Measurements from ENCODE around the gene DTYMK. TPM values are rescaled to one million over a fixed set of nuclear protein-coding genes. Genes with fewer than 3 reads are reported as not detected.

The DTYMK gene
- polyA plus RNA-seq, 1 of the 3 experiments (the other 2 are of a cell fraction) = 51.1 TPM

GRCh38 chr2:241726459-241726858 lies 39.8 kb upstream of the DTYMK start:
- Histone ChIP-seq H3K27ac (ENCODE audit: low read depth in 2 of 2, low read length in 1 of 2) (no peak overlapping the region), H3K4me1 (ENCODE audit: control insufficient read depth in 1 of 2, insufficient read depth in 2 of 2, low read depth in 1 of 2, low read length in 1 of 2) (peaks cover 0 to 2% of the 10 kb centered on the region in 2 experiments; a peak in 1 of 4 replicates), H3K4me3 (ENCODE audit: low read depth in 2 of 2, low read length in 1 of 2) (no peak overlapping the region), H3K79me2 (ENCODE audit: insufficient read depth) (no peaks in the 10 kb centered on the region), H2AFZ (ENCODE audit: low read depth) (no peak overlapping the region), H4K20me1 (ENCODE audit: insufficient read depth) (no peaks in the 10 kb centered on the region), H3K27me3 (ENCODE audit: insufficient read depth) (no peaks in the 10 kb centered on the region), H3K9me2 (no peaks in the 10 kb centered on the region), H3K9me3 (no peaks in the 10 kb centered on the region), H3K4me2 (no peak overlapping the region), H3K36me3 (replicated peaks in 1 of 2; ENCODE audit: control insufficient read depth in 1 of 2, insufficient read depth in 2 of 2, low read length in 1 of 2) (peaks cover 11 to 20% of the 10 kb centered on the region in 2 experiments), H3K9ac (no peak overlapping the region), H3F3A (replicated peaks; ENCODE audit: insufficient read depth) (no peaks in the 10 kb centered on the region)
- 97% methylated on average over 15 of the region's 16 CpGs for WGBS (ENCODE audit: low lambda C conversion rate)
- ChIA-PET CTCF (interaction anchor here (0.8 to 2.7 kb wide), 2 partner anchors 23 to 152 kb away, joined by 5 to 11 read pairs; partner anchors contain the start of gene ING5), POLR2A (no interaction called here)
- peak; percentile 15 for DNase-seq
- TF ChIP-seq YY1 (IDR thresholded peaks at IDR 0.05; ENCODE audit: low read depth) (no peak), JUND (IDR thresholded peaks at IDR 0.05) (no peak), ZBTB33 (IDR thresholded peaks at IDR 0.05; ENCODE audit: borderline replicate concordance, low read depth) (no peak), TAF1 (IDR thresholded peaks at IDR 0.05; ENCODE audit: borderline replicate concordance, low read depth, low read length) (no peak), RFX5 (IDR thresholded peaks at IDR 0.05; ENCODE audit: low read length) (no peak), CTCF (IDR thresholded peaks at IDR 0.05) (no peak), MXI1 (IDR thresholded peaks at IDR 0.05; ENCODE audit: low read depth, low read length) (no peak), FOXJ3 (CRISPR knock-in tag; IDR thresholded peaks at IDR 0.05) (no peak), POLR2AphosphoS5 (IDR thresholded peaks at IDR 0.05; ENCODE audit: low read depth, low read length) (no peak), TEAD4 (IDR thresholded peaks at IDR 0.05; ENCODE audit: borderline replicate concordance, insufficient read depth) (no peak), TCF12 (IDR thresholded peaks at IDR 0.05) (no peak), MEF2A (IDR thresholded peaks at IDR 0.05; ENCODE audit: borderline replicate concordance, low read depth) (no peak), NFIC (IDR thresholded peaks at IDR 0.05; ENCODE audit: borderline replicate concordance) (no peak), FOXM1 (IDR thresholded peaks at IDR 0.05; ENCODE audit: low read depth) (no peak), GABPA (IDR thresholded peaks at IDR 0.05; ENCODE audit: low read depth) (no peak), RAD21 (IDR thresholded peaks at IDR 0.05; ENCODE audit: low read length) (no peak)
- TF ChIP-seq, protein P1, sequence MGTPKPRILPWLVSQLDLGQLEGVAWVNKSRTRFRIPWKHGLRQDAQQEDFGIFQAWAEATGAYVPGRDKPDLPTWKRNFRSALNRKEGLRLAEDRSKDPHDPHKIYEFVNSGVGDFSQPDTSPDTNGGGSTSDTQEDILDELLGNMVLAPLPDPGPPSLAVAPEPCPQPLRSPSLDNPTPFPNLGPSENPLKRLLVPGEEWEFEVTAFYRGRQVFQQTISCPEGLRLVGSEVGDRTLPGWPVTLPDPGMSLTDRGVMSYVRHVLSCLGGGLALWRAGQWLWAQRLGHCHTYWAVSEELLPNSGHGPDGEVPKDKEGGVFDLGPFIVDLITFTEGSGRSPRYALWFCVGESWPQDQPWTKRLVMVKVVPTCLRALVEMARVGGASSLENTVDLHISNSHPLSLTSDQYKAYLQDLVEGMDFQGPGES (IDR thresholded peaks at IDR 0.05; ENCODE audit: low read depth, low read length) = no peak
- TF ChIP-seq, protein P2, sequence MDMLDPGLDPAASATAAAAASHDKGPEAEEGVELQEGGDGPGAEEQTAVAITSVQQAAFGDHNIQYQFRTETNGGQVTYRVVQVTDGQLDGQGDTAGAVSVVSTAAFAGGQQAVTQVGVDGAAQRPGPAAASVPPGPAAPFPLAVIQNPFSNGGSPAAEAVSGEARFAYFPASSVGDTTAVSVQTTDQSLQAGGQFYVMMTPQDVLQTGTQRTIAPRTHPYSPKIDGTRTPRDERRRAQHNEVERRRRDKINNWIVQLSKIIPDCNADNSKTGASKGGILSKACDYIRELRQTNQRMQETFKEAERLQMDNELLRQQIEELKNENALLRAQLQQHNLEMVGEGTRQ (IDR thresholded peaks at IDR 0.05; ENCODE audit: borderline replicate concordance, low read depth, low read length) = no peak
